ENCODE data around the gene TTF2. TPM values are rescaled to one million over a fixed set of nuclear protein-coding genes. Genes with fewer than 3 reads are reported as not detected.
"Not testable (repeated sequence)": the region's sequence is repeated elsewhere in the genome, so short reads cannot be mapped to it uniquely, and the experiment has no call there.

The TTF2 gene
- total RNA-seq, 4 donors from 2014 or later: 8.2 to 56.4 (median 17.0) TPM

DNA sequence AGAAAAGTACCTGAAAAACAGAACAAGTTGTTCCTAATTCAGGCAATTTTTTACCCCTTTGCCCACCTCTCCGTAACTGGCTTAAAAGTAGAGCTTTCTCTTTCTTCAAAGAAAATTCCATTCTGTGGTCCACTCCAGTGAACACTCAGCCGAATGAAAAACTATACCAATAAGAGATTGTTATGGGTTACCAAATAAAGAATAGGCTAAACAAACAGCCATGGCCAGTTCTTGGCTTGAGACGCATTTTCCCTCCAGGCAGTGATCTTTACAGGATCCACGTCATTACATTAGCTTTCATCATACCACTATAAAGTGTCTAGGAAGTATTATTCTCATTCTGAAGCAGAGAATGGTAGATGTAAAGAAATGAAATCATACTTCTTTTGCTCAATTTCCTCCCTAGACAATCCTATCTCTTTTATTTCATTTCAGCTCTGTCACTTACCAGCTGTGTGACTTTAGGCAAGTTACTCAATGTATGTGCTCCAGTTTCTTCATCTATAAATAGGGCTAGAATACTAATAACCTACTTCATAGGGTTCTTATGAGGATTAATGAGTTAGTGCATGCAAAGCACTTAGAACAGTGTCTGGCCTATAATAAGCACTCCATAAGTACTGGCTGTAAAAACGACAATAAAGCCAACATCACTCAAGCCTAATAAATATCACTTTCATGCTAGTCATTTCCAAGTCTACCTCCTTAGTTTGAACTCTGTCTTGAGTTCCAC lies 87.9 kb downstream of the TTF2 start:
- Histone ChIP-seq H3K27ac (no peak overlapping the region), H3K27me3 (no peaks in the 10 kb centered on the region), H3K9me3 (no peaks in the 10 kb centered on the region), H3K36me3 (no peaks in the 10 kb centered on the region), H3K4me1 (no peaks in the 10 kb centered on the region), H3K4me3 (no peak overlapping the region)
- intact Hi-C loops (cut with DNase I; ENCODE audit: low total_unique reads): no loop called here
- TF ChIP-seq, protein P1, sequence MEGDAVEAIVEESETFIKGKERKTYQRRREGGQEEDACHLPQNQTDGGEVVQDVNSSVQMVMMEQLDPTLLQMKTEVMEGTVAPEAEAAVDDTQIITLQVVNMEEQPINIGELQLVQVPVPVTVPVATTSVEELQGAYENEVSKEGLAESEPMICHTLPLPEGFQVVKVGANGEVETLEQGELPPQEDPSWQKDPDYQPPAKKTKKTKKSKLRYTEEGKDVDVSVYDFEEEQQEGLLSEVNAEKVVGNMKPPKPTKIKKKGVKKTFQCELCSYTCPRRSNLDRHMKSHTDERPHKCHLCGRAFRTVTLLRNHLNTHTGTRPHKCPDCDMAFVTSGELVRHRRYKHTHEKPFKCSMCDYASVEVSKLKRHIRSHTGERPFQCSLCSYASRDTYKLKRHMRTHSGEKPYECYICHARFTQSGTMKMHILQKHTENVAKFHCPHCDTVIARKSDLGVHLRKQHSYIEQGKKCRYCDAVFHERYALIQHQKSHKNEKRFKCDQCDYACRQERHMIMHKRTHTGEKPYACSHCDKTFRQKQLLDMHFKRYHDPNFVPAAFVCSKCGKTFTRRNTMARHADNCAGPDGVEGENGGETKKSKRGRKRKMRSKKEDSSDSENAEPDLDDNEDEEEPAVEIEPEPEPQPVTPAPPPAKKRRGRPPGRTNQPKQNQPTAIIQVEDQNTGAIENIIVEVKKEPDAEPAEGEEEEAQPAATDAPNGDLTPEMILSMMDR (IDR thresholded peaks at IDR 0.05): no peak
- no peak for TF ChIP-seq POLR2A (IDR thresholded peaks at IDR 0.05)
- DNase-seq: no peak

DNA sequence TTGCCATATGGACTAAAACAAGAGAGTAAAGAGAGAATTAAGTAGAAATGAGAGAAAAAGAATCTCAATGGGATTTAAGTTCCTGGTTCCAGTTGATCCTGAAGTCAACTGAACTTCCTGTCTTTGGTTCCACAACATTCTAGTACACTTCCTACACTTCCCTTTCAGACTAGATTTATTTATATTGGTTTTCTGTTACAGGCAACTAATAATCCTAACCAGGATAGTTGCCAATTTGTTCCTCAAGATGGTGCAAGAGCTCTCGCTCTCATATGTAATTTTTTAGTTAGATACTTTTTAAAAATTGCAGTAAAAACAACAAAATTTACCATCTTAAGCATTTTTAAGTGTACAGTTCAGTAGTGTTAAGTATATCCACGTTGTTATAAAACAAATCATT lies 90.2 kb downstream of the TTF2 start:
- H3K27me3 ChIP-seq: no peaks in the 10 kb centered on the region
- no peaks in the 10 kb centered on the region for H3K4me1 ChIP-seq
- intact Hi-C loops (cut with DNase I; ENCODE audit: low total_unique reads): no loop called here
- H3K9me3 ChIP-seq: no peaks in the 10 kb centered on the region
- DNase-seq: no peak
- no peak overlapping the region for H3K4me3 ChIP-seq
- no peak for TF ChIP-seq POLR2A (IDR thresholded peaks at IDR 0.05)
- TF ChIP-seq, protein P1 (IDR thresholded peaks at IDR 0.05): no peak
- no peak overlapping the region for H3K27ac ChIP-seq
- no peaks in the 10 kb centered on the region for H3K36me3 ChIP-seq

DNA sequence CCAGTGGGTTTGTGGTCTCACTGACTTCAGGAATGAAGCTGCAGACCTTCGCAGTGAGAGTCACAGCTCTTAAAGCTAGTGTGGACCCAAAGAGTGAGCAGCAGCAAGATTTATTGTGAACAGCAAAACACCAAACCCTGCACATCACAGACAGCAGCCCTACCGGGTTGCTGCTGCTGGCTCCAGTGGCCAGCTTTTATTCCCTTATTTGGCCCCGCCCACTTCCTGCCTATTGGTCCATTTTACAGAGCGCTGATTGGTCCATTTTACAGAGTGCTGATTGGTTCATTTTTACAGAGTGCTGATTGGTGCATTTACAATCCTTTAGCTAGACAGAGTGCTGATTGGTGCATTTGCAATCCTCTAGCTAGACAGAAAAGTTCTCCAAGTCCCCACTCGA lies 91.2 kb downstream of the TTF2 start:
- DNase-seq; intact Hi-C loops (cut with DNase I; ENCODE audit: low total_unique reads); H3K9me3 ChIP-seq; H3K36me3 ChIP-seq; H3K4me1 ChIP-seq; H3K4me3 ChIP-seq; H3K27me3 ChIP-seq; H3K27ac ChIP-seq: not testable (repeated sequence)

MicroRNAs encoded within 50 kb of the gene (microRNA counts, 767-probe panel; counts per million panel counts)
- 0 counts per million in 2 donors for microRNA hsa-miR-942

Small RNAs within 50 kb of the gene (microRNA-seq; reads per million reads assigned to microRNA genes)
- gene MIR942 (ENCODE audit: borderline microRNAs expressed, borderline replicate concordance): 7.4 reads per million, percentile 13 among the genes with 10 or more reads in this experiment

Small RNAs within 50 kb of the gene (small RNA-seq; reads per million reads assigned to genes)
- not detected for gene MIR942

Other genes with a start within 250 kb of the TTF2 start
- 100 to 1,000 TPM in 2 of 4 donors, 10 to 100 TPM in 2; 32.4 to 134 (median 88.8) TPM for gene PTGFRN, start 150.4 kb upstream of the TTF2 start, total RNA-seq
- gene CD101, start 58.6 kb upstream of the TTF2 start, total RNA-seq: 1 to 10 TPM in 3 of 4 donors, not detected in 1; 2.1 to 4.1 (median 2.6) TPM
- gene TRIM45, start 61.4 kb downstream of the TTF2 start, total RNA-seq: 10 to 100 TPM in 1 of 4 donors, 1 to 10 TPM in 3; 2.6 to 16.7 (median 5.5) TPM
- 10 to 100 TPM in 1 of 4 donors, 1 to 10 TPM in 1, under 1 TPM in 1, not detected in 1; 0.64 to 21.5 (median 2.6) TPM for gene VTCN1, start 150.6 kb downstream of the TTF2 start, total RNA-seq

Measured in uterus (tissue), 4 donors.